ENCODE measurements around the gene SUSD1. TPM values are rescaled to one million over a fixed set of nuclear protein-coding genes. Genes with fewer than 3 reads are reported as not detected.
"Not testable (repeated sequence)": the region's sequence is repeated elsewhere in the genome, so short reads cannot be mapped to it uniquely, and the experiment has no call there.

SUSD1 gene
- 63.6 TPM for total RNA-seq

- DNase-seq (ENCODE audit: low spot score in 2 of 2) = peak; percentile 36 to 49
- no peak for FAIRE-seq
These were observed at the start of gene SUSD1 for GRCh38 chr9:112174965-112175795. Gene SUSD1 (minus strand): TSS chr9:112175297. CDS start chr9:112175235, 62 bp downstream.

- FAIRE-seq (no peak), DNase-seq (ENCODE audit: low spot score in 2 of 2) (no peak)
These were observed 49.5 kb upstream of the SUSD1 start for GRCh38 chr9:112224401-112225289.

- DNase-seq (ENCODE audit: low spot score in 2 of 2) (no peak), FAIRE-seq (no peak)
These were observed 43.8 kb upstream of the SUSD1 start for GRCh38 chr9:112218908-112219307.

GRCh38 chr9:112212926-112213325 is 37.8 kb upstream of the SUSD1 start:
- FAIRE-seq (no peak), DNase-seq (ENCODE audit: low spot score in 2 of 2) (no peak)

GRCh38 chr9:112207451-112207850 is 32.4 kb upstream of the SUSD1 start:
- DNase-seq (ENCODE audit: low spot score in 2 of 2) = no peak
- no peak for FAIRE-seq

- no peak for DNase-seq (ENCODE audit: low spot score in 2 of 2)
- no peak for FAIRE-seq
These were observed 28.4 kb upstream of the SUSD1 start for GRCh38 chr9:112203536-112203935.

- no peak for FAIRE-seq
- no peak for DNase-seq (ENCODE audit: low spot score in 2 of 2)
These were observed 25.6 kb upstream of the SUSD1 start for GRCh38 chr9:112200711-112201110.

GRCh38 chr9:112198646-112199045 is 23.5 kb upstream of the SUSD1 start:
- no peak for FAIRE-seq
- no peak for DNase-seq (ENCODE audit: low spot score in 2 of 2)

- no peak for FAIRE-seq
- DNase-seq (ENCODE audit: low spot score in 2 of 2) = no peak
These were observed 19.9 kb upstream of the SUSD1 start for GRCh38 chr9:112194969-112195431.

GRCh38 chr9:112193572-112194288 is 18.6 kb upstream of the SUSD1 start:
- FAIRE-seq (no peak), DNase-seq (ENCODE audit: low spot score in 2 of 2) (no peak)

- FAIRE-seq; DNase-seq (ENCODE audit: low spot score in 2 of 2): not testable (repeated sequence)
These were observed 15.2 kb upstream of the SUSD1 start for GRCh38 chr9:112190320-112190719.

- no peak for DNase-seq (ENCODE audit: low spot score in 2 of 2)
- no peak for FAIRE-seq
These were observed 13.8 kb upstream of the SUSD1 start for GRCh38 chr9:112188884-112189283.

- FAIRE-seq (no peak), DNase-seq (ENCODE audit: low spot score in 2 of 2) (no peak)
These were observed 12.3 kb upstream of the SUSD1 start for GRCh38 chr9:112187404-112187803.

GRCh38 chr9:112186695-112187094 is 11.6 kb upstream of the SUSD1 start:
- DNase-seq (ENCODE audit: low spot score in 2 of 2) (no peak), FAIRE-seq (no peak)

GRCh38 chr9:112184946-112185345 is 9.8 kb upstream of the SUSD1 start:
- DNase-seq (ENCODE audit: low spot score in 2 of 2) (no peak), FAIRE-seq (no peak)

- FAIRE-seq (no peak), DNase-seq (ENCODE audit: low spot score in 2 of 2) (no peak)
These were observed 9.1 kb upstream of the SUSD1 start for GRCh38 chr9:112184221-112184620.

GRCh38 chr9:112180387-112180881 is 5.3 kb upstream of the SUSD1 start:
- DNase-seq (ENCODE audit: low spot score in 2 of 2) (no peak), FAIRE-seq (no peak)

- no peak for DNase-seq (ENCODE audit: low spot score in 2 of 2)
- FAIRE-seq = no peak
These were observed 4.7 kb upstream of the SUSD1 start for GRCh38 chr9:112179816-112180215.

- FAIRE-seq = no peak
- DNase-seq (ENCODE audit: low spot score in 2 of 2) = no peak
These were observed 1.4 kb upstream of the SUSD1 start for GRCh38 chr9:112176524-112176923.

- DNase-seq (ENCODE audit: low spot score in 2 of 2) = no peak
These were observed 759 bp upstream of the SUSD1 start for GRCh38 chr9:112175796-112176315.

More at GRCh38 chr9:112175796-112176315, 759 bp upstream of the SUSD1 start:
- no peak for FAIRE-seq
